Hepatocyte (in vitro differentiated cells): Measurements from ENCODE around the gene CAMK4.

Experiments
- EZH2 ChIP-seq: fragments of 200-600 bp; sonication (generic); IDR thresholded peaks from 2 replicates; pipeline ENCODE4 v1.6.1; 2016; ENCODE audit warnings: antibody characterized with exemption, mild to moderate bottlenecking, borderline replicate concordance
- EZH2phosphoT487 ChIP-seq: fragments of 200-600 bp; sonication (generic); IDR thresholded peaks from one replicate; pipeline ENCODE4 v1.6.1; 2018; ENCODE audit warnings: antibody characterized with exemption, mild to moderate bottlenecking, low read depth, moderate library complexity; ENCODE audit not compliant: unreplicated experiment, severe bottlenecking
- TF ChIP-seq, protein P1 (sequence below): fragments of 200-600 bp; sonication (generic); IDR thresholded peaks from 2 replicates; pipeline ENCODE4 v1.5.1; 2016; ENCODE audit warnings: antibody characterized with exemption, mild to moderate bottlenecking; ENCODE audit not compliant: poor library complexity

DNA sequence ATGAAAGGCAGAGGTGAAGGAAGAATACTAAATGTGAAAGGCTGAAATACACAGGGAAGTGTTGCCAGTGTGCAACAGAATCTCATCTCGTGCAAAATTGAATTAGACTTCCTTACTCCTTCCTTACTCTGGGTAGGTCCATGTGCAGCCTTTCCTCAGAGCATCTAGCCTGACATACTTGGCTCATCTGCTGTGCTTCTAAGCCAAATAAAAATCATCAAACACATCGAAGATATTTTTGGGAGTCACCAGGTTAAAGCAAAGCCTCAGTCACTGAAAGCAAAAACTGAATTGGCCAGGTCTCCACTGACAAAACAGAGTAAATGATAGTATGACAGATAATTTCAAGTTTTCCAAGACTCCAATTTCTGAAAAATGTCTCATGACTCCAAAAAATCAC is 268.8 kb downstream of the CAMK4 start:
- TF ChIP-seq, protein P1, sequence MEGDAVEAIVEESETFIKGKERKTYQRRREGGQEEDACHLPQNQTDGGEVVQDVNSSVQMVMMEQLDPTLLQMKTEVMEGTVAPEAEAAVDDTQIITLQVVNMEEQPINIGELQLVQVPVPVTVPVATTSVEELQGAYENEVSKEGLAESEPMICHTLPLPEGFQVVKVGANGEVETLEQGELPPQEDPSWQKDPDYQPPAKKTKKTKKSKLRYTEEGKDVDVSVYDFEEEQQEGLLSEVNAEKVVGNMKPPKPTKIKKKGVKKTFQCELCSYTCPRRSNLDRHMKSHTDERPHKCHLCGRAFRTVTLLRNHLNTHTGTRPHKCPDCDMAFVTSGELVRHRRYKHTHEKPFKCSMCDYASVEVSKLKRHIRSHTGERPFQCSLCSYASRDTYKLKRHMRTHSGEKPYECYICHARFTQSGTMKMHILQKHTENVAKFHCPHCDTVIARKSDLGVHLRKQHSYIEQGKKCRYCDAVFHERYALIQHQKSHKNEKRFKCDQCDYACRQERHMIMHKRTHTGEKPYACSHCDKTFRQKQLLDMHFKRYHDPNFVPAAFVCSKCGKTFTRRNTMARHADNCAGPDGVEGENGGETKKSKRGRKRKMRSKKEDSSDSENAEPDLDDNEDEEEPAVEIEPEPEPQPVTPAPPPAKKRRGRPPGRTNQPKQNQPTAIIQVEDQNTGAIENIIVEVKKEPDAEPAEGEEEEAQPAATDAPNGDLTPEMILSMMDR, result no peak
- no peak for TF ChIP-seq EZH2phosphoT487
- no peak for TF ChIP-seq EZH2
